GM21367 (cell line): ENCODE data around the gene AGAP1.

Experiments
- ATAC-seq: cut with Tn5 transposase; IDR thresholded peaks from one replicate; pipeline ENCODE4 v1.9.1; 2021; ENCODE audit not compliant: unreplicated experiment

The AGAP1 gene

GRCh38 chr2:236102971-236103370, 609.1 kb downstream of the AGAP1 start:
- ATAC-seq, result no peak

DNA sequence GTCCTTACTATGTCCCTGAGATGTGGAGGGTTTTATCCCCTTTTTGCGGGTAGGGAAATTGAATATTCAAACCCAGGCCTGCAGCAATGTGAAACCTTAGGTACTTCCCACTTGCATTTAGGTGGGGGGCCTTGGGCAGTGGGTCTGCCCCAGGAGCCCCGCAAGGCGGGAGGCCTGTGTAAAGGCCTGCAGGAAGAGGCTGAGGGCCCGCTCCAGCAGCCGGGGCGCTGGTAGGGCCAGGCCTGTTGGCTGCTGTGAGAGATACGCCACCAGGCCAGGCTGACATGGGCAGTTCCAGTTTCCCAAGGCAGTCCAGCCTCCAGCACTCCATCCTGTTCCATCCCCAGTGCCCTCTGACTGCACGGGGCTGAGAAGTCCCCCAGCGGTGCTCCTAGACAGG, 610.1 kb downstream of the AGAP1 start:
- no peak for ATAC-seq

DNA sequence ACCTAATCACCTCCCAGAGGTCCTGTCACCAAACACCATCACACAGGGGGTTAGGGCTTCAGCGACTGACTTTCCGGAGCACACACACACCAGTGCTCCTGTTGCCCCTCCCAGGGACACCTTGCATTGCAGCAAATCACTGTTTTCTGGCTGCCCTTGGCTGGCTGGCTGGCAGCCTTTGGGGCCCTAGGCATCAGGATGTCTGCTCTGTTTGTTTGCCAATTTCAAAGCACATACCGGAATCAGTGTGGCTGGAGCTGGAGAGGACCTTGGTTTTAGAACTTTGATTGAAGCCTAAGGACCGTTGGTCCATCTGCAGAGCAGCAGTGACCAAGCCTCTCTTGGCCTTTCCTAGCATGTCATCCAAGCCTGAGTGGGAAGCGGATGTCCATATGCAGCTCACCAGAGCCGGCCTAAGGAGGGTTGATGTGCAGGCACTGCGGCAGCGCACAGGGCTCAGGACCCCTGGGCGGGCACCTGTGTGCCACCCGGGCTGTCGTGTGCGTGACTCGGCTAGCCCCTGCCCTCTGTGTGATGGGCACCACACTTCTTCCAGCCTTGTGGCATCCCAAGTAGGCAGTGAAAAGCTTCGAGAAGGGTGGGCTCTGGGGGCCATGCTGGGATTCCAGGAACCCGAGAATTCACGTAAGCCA, 612.2 kb downstream of the AGAP1 start:
- no peak for ATAC-seq

DNA sequence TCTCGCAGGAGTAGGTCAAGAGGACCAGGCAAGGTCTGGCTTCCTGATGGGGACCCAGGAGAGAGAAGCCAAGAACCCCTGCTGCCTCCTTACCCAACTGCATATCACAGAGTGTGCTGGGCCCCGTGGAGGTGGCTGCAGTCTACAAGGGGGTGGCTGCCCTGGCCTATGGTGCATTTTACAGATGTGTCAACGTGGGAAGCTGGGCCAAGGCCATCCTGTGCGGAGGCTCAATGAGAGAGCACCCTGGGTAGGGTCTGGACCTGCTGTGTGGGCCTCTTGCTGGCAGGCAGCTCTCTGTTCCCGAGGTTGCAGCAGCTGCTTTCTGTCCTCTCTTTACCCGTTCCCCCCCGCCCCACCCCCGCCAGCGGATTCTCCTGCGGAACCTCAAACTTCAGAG, 612.9 kb downstream of the AGAP1 start:
- ATAC-seq, result no peak

GRCh38 chr2:236107536-236107935, 613.7 kb downstream of the AGAP1 start:
- ATAC-seq, result no peak

- no peak for ATAC-seq
These were observed 614.2 kb downstream of the AGAP1 start for GRCh38 chr2:236107942-236108625.

GRCh38 chr2:236109061-236109460, 615.2 kb downstream of the AGAP1 start:
- no peak for ATAC-seq

DNA sequence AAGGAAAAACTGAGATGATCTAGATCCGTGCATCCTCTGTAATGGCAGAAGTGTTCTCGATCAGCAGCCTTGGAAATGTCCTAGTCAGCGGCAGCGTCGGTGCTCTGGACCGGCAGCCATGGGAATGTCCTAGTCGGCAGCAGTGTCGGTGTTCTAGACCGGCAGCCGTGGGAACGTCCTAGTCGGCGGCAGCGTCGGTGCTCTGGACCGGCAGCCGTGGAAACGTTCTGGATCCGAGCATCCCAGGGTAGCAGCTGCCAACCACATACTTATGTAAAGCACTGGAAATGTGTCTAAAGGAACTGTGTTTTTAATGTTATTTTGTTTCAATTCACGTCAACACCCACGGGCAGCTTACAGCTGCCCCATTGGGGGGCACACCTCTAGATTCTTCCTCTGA, 615.6 kb downstream of the AGAP1 start:
- ATAC-seq, result no peak

GRCh38 chr2:236112466-236112865, 618.6 kb downstream of the AGAP1 start:
- ATAC-seq, result no peak

DNA sequence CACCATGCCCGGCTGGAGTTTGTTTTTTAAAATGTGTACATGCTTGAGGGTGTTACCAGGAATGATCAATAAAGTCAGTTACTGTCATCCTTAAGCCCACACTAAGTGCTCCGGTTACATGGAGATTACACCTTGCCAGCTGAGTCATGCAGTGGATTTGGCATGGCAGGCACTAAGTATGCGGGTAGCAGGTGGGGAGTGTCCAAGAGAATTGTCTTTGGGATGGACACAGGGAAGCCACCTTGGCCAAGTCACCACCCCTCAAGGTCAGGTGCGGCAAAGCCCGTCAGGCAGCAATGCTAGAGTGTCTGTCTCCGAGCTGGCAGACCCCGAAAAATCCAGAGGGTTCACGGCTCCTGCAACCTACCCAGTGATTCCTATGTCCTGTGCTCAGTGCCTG, 619.6 kb downstream of the AGAP1 start:
- ATAC-seq, result no peak

DNA sequence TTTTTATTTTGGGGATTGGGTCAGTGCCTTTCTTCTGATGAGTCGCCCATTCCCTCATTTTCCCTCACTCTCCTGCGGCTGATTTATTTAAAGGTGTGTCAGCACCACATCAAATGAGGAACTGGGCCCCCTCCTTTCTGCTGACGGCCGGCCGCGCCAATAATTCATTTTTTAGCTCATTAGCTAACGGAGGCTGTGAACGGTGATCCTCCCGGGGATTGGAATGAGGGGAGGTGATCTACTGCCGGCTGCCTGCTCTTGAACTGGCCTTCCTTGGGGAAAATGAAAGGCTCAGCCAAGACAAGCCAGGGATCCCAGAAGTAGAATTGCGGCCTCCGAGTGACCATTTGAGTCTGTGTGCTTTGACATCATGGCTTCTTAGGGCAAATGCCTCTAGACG, 620.1 kb downstream of the AGAP1 start:
- no peak for ATAC-seq

GRCh38 chr2:236114959-236115358, 621.1 kb downstream of the AGAP1 start:
- ATAC-seq, result no peak

- no peak for ATAC-seq
These were observed 623.6 kb downstream of the AGAP1 start for GRCh38 chr2:236117401-236117800.

GRCh38 chr2:236117861-236118269, 624.0 kb downstream of the AGAP1 start:
- ATAC-seq, result no peak

DNA sequence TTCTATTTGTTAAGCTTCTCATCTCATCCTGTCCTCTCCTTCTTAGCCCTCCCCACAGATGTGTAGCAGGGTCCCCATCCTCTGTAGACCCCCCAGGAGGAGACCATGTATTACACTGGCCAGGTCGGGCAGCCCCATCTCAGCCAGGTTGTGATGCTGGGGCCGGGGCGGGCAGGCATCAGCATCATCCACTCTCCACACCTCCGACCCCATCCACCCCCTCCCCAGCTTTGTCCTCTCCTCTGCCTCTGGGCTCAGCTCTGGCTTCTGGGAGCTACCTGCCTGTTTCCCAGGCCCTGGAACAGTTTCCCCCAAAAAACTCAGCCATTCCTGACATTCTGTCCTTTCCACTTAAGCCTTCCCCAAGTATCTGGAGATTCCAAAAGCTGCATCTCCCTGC, 625.2 kb downstream of the AGAP1 start:
- no peak for ATAC-seq

DNA sequence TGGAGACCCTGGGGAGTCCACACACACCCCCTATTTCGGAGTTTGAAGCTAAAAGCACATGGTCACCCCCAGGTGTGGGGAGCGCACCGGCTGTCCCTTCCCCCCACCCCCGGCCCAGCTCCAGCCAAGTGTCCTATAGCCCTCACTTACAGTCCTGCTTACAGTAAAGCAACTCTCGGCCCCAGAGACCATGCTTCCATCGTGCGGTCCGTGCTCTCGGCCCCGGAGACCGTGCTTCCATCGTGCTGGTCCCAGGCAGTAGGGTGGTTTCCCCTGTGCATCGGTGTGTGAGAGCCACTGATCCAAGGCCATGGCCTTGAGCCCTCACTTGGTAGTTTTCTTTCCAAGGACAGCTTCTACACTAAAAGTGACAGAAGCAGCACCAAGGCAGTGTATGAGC, 625.6 kb downstream of the AGAP1 start:
- no peak for ATAC-seq

DNA sequence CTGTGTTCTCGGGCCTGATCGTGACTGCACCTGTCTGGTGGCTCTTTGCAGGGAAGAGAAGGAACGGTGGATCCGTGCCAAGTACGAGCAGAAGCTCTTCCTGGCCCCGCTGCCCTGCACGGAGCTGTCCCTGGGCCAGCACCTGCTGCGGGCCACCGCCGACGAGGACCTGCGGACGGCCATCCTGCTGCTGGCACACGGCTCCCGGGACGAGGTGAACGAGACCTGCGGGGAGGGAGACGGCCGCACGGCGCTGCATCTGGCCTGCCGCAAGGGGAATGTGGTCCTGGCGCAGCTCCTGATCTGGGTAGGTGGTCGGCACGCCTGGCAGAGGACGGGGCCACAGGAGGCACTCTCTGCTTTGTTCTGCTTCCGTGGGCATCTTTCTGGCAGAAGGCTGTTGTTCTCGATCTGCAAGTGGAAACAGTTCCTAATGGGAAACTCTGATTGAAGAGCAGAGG, 626.3 kb downstream of the AGAP1 start:
- ATAC-seq, result no peak

DNA sequence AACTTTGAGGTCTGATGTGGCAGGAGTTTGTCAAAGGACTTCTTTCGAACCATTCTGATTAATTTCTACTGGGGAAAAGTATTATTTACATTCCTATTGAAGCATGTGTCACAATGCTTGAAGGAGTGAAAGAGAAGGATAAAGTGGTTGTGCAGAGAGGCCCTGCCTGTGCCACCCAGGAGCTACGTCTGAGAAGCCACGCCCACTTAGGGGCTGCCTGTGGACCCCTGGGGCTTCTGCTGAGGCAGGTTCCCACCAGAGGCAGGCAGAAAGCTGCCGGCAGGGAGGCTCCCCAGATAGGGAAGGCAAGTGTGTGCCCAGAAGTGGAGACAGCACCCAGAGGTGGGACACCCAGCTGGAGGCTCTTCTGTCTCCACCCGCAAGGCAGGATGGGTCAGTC, 627.0 kb downstream of the AGAP1 start:
- ATAC-seq, result no peak

DNA sequence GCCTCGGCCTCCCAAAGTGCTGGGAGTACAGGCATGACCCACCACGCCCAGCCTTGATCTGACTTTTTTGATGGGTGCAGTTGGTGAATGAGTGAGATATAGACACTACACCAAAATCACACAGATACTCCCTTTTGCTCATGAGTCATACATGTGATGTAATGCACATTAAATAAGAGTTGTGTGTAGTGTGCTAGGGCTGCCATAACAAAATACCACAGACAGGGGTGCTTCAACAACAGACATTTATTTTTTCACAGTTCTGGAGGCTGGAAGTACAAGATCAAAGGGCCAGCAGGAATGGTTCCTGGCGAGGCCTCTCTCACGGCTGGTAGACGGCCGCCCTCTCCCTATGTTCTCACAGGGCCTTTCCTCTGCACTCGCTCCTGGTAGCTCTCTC, 627.7 kb downstream of the AGAP1 start:
- ATAC-seq, result no peak

DNA sequence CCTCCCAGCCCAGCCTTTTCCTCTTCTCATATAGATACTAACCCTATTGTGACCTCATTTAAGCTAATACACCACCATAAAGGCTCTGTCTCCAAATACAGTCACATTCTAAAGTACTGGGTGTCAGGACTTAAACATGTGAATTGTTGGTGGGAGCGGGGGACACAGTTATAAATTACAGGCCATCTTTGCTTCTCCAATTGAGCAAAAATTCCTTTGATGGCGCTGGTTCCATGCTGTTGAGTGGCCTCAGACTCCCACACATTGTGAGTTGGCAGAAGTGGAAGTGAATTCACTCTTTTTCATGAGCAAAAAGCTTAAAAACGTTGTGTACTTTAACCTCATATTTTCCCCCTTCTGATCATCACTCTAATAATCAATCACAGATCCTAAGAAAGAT, 628.4 kb downstream of the AGAP1 start:
- no peak for ATAC-seq

DNA sequence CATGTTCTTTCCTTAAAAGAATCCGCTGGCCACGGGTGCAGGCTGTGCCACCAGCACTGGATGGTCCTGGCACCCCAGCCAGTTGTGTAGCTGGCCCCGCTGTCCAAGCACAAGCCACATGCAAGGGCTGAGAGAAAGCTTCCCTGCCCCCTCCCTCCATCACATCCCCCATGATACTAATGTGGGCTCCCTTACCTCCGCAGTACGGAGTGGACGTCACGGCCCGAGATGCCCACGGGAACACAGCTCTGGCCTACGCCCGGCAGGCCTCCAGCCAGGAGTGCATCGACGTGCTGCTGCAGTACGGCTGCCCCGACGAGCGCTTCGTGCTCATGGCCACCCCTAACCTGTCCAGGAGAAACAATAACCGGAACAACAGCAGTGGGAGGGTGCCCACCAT, 629.9 kb downstream of the AGAP1 start:
- no peak for ATAC-seq

GRCh38 chr2:236124182-236124893, 630.5 kb downstream of the AGAP1 start:
- no peak for ATAC-seq
